HEK293 (cell line): Measurements from ENCODE around the gene SLC35A4.

Experiments
- ATF2 ChIP-seq: fragments of 450-650 bp; formaldehyde crosslinking; IDR thresholded peaks from 2 replicates; pipeline ENCODE4 v1.5.1; 2016; ENCODE audit warnings: missing biosample characterization, missing genetic modification characterization, low read depth
- ZNF274 ChIP-seq, 2 experiments: fragments of 200-500 bp in 1 of 2; fragments of 450-650 bp in 1 of 2; sonication (Bioruptor generic) in 1 of 2; formaldehyde crosslinking in 1 of 2; IDR thresholded peaks; 2 replicates each; pipeline versions ENCODE4 v1.5.1 to v1.6.1; 2014 to 2016; ENCODE audit warnings: borderline replicate concordance in 1 of 2, inconsistent platforms in 1 of 2, low read length in 1 of 2, missing biosample characterization in 1 of 2, missing genetic modification characterization in 1 of 2
- ZNF830 ChIP-seq: fragments of 450-650 bp; IDR thresholded peaks from 2 replicates; pipeline ENCODE4 v1.5.0; 2018; ENCODE audit warnings: missing biosample characterization, missing genetic modification characterization, low read depth, mild to moderate bottlenecking, moderate library complexity

DNA sequence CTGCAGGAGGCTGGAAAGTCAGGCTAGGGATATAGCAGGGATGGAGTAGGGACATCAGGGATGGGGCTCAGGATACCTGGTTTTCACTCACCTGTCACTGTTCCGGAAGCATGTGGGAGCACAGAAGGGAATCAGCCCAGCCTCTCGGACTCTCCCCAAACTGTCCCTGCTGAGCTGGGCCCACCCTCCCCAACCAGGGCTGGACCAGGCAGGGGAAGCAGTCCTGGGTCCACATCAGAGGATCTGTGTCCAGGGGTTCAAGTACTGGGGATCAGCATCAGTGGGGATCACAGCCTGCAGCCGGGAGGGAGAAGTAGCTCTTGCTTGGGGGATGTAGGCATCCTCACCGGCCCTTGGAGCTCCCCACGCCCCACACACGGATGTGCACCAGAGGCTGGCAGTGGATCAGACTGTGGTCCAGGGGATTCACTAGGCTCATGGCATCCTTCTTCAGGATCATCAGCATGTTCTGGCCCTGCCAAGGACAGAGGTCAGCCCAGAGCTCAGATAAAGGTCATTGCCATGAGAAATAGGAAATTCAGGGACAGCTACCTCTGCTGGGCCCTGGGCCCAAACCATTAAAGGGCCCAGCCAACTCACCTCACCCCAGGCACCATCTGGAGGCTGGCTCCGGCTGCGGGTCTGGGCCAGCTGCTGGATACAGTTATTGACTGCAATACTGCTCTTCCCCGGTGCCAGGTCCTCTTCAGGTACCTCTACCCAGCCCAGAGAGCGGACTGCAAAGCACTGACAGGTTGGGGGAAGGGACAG, 2.7 kb upstream of the SLC35A4 start:
- TF ChIP-seq ZNF830: no peak
- TF ChIP-seq ZNF274 (IDR thresholded peaks at IDR 0.05; ENCODE audit: low read length): no peak
- TF ChIP-seq ZNF274 (tag by site-specific recombination; IDR thresholded peaks at IDR 0.05; ENCODE audit: borderline replicate concordance): no peak
- no peak for TF ChIP-seq ATF2 (tag by site-specific recombination)
